ENCODE measurements around the gene ATE1.

ATE1 gene

GRCh38 chr10:121692626-121693025 lies 235.2 kb downstream of the ATE1 start:
- no peak for DNase-seq

GRCh38 chr10:121690970-121691369 lies 236.9 kb downstream of the ATE1 start:
- DNase-seq = no peak

Measured in C1 segment of cervical spinal cord (tissue), 14 donors.